ES-I3 (cell line): ENCODE results near the gene PHF21A.

Experiments
- H3K36me3 ChIP-seq: 2 replicates; pipeline ENCODE4 v1.6.1; 2013; ENCODE audit warnings: mild to moderate bottlenecking, low read length, control low read depth, moderate library complexity; ENCODE audit not compliant: insufficient read depth
- H3K4me1 ChIP-seq: 2 replicates; pipeline ENCODE4 v1.6.1; 2013; ENCODE audit warnings: mild to moderate bottlenecking, control low read depth, low read length; ENCODE audit not compliant: insufficient read depth
- H3K9ac ChIP-seq: 2 replicates; pipeline ENCODE4 v1.6.1; 2013; ENCODE audit warnings: low read depth, mild to moderate bottlenecking, low read length, moderate library complexity
- H3K9me3 ChIP-seq: 2 replicates; pipeline ENCODE4 v1.6.1; 2013; ENCODE audit warnings: mild to moderate bottlenecking, low read length, moderate library complexity; ENCODE audit not compliant: control insufficient read depth, insufficient read depth

Gene PHF21A

GRCh38 chr11:45947885-45948284 lies 173.4 kb downstream of the PHF21A start:
- no peaks in the 10 kb centered on the region for H3K4me1 ChIP-seq
- no peak overlapping the region for H3K9ac ChIP-seq
- H3K9me3 ChIP-seq = no peaks in the 10 kb centered on the region
- H3K36me3 ChIP-seq = peaks cover 4% of the 10 kb centered on the region; the same call in 1 of the 2 replicates

DNA sequence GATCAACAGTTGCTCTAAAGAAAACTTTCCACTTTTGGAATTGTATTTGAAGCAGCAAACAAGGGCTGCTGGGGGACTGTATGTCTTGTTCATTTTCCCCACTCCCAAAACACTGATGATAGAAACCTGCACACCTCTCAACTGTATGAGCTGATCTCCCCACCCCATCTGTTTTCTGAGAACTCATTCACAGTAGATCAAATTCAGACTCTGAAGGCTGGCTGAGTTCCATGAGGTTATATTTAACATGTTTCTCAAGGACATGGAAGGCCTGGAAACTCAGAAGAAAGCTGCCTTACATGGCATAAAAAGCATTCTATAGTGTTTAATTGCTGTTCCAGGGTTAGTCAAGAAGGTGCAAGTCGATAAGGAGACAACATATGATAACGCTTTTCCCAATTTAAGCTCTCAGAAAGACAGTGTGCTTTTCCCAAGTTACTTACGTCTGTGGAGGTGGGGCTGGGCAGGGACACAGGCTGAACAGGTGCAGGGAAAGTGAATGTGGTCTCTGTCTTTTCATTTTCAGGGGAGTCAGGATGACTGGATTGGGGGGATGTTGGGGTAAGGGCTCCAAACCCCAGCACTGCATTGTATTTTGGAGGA lies 175.8 kb downstream of the PHF21A start:
- Histone ChIP-seq H3K36me3 (peaks cover 4% of the 10 kb centered on the region; the same call in 1 of the 2 replicates), H3K9me3 (no peaks in the 10 kb centered on the region)

DNA sequence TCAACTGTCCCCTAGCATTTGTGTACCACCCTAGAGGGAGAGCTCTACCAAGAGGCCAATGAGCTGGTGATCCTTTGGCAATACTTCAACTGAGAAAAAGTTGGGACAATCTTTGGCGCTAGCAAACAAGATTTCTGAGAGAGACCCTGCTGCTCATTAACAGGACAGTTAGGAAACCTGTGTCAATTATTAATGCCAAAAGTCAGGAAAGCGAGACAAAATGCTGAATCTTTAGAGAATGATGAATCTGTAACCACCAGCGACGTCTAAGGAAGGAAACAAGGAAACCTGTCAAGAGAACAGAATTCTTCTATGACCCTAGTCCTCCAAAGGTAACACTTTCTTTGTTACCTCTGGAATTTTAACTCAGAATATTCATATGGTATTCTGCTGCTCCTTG lies 178.9 kb downstream of the PHF21A start:
- Histone ChIP-seq H3K9ac (no peak overlapping the region), H3K36me3 (no peaks in the 10 kb centered on the region), H3K9me3 (no peaks in the 10 kb centered on the region), H3K4me1 (peaks cover 5% of the 10 kb centered on the region; the same call in 1 of the 2 replicates)

More for the DNA sequence above, 175.8 kb downstream of the PHF21A start:
- Histone ChIP-seq H3K4me1 (no peaks in the 10 kb centered on the region), H3K9ac (no peak overlapping the region)

DNA sequence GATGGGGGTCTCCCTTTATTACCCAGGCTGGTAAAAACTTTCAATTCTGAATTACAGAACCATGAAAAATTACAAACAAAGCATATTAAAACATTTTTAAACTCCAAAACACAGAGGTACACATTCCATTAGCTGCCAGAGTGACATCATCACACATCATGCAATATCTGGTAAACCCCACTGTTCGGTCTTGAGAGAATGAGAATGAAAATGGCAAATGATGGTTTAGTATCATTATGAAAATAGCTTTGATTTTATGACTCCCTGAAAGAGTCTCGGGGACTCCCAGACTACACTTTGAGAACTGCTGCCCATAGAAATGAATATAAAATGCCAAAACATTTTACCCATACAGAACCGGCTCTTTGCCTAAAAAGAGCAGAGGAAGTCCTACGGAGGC lies 180.0 kb downstream of the PHF21A start:
- no peak overlapping the region for H3K9ac ChIP-seq
- H3K9me3 ChIP-seq = no peaks in the 10 kb centered on the region
- H3K36me3 ChIP-seq = peaks cover 3% of the 10 kb centered on the region; the same call in 1 of the 2 replicates
- H3K4me1 ChIP-seq = peaks cover 5% of the 10 kb centered on the region; the same call in 1 of the 2 replicates

GRCh38 chr11:45939836-45940235 lies 181.4 kb downstream of the PHF21A start:
- Histone ChIP-seq H3K9me3 (no peaks in the 10 kb centered on the region), H3K4me1 (peaks cover 5% of the 10 kb centered on the region; the same call in 1 of the 2 replicates), H3K36me3 (peaks cover 8% of the 10 kb centered on the region; the same call in 1 of the 2 replicates), H3K9ac (no peak overlapping the region)

GRCh38 chr11:45937916-45938315 lies 183.3 kb downstream of the PHF21A start:
- peaks cover 5% of the 10 kb centered on the region; the same call in 1 of the 2 replicates for H3K4me1 ChIP-seq
- H3K9ac ChIP-seq = no peak overlapping the region
- H3K9me3 ChIP-seq = no peaks in the 10 kb centered on the region
- peaks cover 8% of the 10 kb centered on the region; the same call in 1 of the 2 replicates for H3K36me3 ChIP-seq

GRCh38 chr11:45936511-45937054 lies 184.7 kb downstream of the PHF21A start:
- Histone ChIP-seq H3K36me3 (peaks cover 8% of the 10 kb centered on the region; the same call in 1 of the 2 replicates), H3K9ac (no peak overlapping the region), H3K4me1 (peaks cover 5% of the 10 kb centered on the region; the same call in 1 of the 2 replicates), H3K9me3 (no peaks in the 10 kb centered on the region)

DNA sequence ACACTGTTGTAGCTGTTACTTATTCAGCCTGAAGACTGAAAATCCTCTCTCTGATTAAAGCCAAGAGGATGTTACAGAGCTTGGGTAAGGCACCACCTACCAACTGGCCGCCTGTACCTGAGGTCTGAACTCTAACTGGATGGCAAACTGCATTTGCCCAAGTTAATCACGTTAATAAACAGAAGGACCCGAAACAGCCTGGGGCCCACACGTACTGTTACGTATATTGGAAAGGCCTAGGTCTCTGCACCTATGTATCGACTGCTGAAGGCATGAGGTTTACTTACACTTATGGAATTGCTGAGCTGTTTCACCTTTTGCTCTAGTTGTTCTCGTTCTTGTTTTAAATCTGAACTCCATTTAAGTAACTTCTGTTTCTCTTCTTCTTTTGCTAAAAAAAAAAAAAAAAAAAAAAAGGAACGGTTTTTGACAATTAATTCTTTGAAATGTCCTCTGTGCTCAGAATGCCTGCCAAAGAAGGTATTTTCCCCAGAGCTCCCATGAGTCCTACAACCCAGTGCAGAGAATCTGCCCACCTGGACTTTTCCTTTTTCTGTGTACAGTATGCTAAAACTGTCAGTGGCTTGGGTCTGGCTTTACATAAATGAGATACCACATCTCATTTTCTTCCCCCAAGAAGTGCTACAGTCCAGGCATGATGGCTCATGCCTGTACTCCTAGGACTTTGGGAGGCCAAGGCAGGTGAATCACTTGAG lies 185.7 kb downstream of the PHF21A start:
- Histone ChIP-seq H3K9me3 (no peaks in the 10 kb centered on the region), H3K36me3 (peaks cover 8% of the 10 kb centered on the region; the same call in 1 of the 2 replicates), H3K9ac (no peak overlapping the region), H3K4me1 (peaks cover 5% of the 10 kb centered on the region; the same call in 1 of the 2 replicates)

GRCh38 chr11:45934580-45935318 lies 186.5 kb downstream of the PHF21A start:
- H3K4me1 ChIP-seq = peaks cover 5% of the 10 kb centered on the region; the same call in 1 of the 2 replicates
- H3K9ac ChIP-seq = no peak overlapping the region
- no peaks in the 10 kb centered on the region for H3K9me3 ChIP-seq
- peaks cover 8% of the 10 kb centered on the region; the same call in 1 of the 2 replicates for H3K36me3 ChIP-seq

- H3K9ac ChIP-seq = no peak overlapping the region
- peaks cover 5% of the 10 kb centered on the region; the same call in 1 of the 2 replicates for H3K4me1 ChIP-seq
- H3K9me3 ChIP-seq = no peaks in the 10 kb centered on the region
- H3K36me3 ChIP-seq = peaks cover 8% of the 10 kb centered on the region; the same call in 1 of the 2 replicates
Measured at GRCh38 chr11:45933846-45934579, 187.2 kb downstream of the PHF21A start.

- H3K4me1 ChIP-seq = peaks cover 3% of the 10 kb centered on the region; the same call in 1 of the 2 replicates
Measured at GRCh38 chr11:45933131-45933831, 188.0 kb downstream of the PHF21A start.

DNA sequence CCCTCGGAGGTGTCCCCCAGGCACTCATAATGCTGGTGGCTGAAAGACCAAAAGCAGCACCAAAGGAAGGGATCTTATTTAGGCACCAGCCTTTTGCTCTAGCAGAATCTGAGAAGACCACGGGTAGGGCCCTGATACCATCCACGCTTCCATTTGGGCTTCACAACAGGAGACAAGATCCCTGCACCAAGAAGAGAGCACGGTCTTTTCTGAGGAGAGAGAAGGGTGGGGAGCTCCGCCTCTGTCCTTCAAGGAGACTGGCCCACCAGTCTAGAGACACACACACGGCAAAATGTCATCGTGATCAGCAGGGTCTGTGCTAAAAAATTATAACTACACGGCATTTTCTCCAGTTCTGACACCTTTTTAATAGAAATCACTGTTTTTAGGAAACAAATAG lies 189.0 kb downstream of the PHF21A start:
- Histone ChIP-seq H3K36me3 (peaks cover 8% of the 10 kb centered on the region; the same call in 1 of the 2 replicates), H3K4me1 (no peaks in the 10 kb centered on the region), H3K9me3 (no peaks in the 10 kb centered on the region), H3K9ac (no peak overlapping the region)

More at GRCh38 chr11:45933131-45933831, 188.0 kb downstream of the PHF21A start:
- no peak overlapping the region for H3K9ac ChIP-seq
- H3K36me3 ChIP-seq = peaks cover 8% of the 10 kb centered on the region; the same call in 1 of the 2 replicates
- H3K9me3 ChIP-seq = no peaks in the 10 kb centered on the region

DNA sequence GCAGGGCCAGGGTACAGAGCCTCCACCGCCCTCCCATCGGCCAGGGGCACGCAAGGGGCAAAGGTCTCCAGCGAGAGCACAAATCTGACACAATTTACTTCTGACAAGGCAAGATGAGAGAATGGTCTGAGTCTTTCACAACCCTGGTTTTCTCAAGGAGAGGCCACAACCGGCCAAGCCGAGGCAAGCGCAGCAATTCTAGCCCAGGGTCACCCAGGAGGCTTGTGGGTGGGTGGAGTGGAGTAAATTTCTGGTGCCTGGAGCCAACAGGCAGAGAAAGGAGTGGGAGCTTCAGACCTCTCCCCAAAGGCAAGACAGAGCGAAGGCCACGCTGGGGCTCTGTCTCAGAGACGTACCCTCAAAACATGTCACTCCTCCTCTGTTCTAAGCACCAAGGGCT lies 189.5 kb downstream of the PHF21A start:
- peaks cover 8% of the 10 kb centered on the region; the same call in 1 of the 2 replicates for H3K36me3 ChIP-seq
- H3K9ac ChIP-seq = no peak overlapping the region
- no peaks in the 10 kb centered on the region for H3K9me3 ChIP-seq
- no peaks in the 10 kb centered on the region for H3K4me1 ChIP-seq
